GM12878 (cell line): ENCODE results near the gene PROB1. TPM values are rescaled to one million over a fixed set of nuclear protein-coding genes. Genes with fewer than 3 reads are reported as not detected.
A peak's percentile ranks its signal among the peaks of the same experiment; 100 is the strongest.

Source experiments
- CEBPB ChIP-seq, 2 experiments: fragments of 150-350 bp in 1 of 2; IDR thresholded peaks; 2 replicates each; pipeline ENCODE4 v1.6.1; 2012 to 2014; ENCODE audit warnings: low read depth in 2 of 2, low read length in 2 of 2, borderline replicate concordance in 1 of 2, inconsistent platforms in 1 of 2
- CHD1 ChIP-seq: IDR thresholded peaks from 2 replicates; pipeline ENCODE4 v1.6.1; 2012; ENCODE audit warnings: low read depth, low read length, improper control_type of control experiment
- CUX1 ChIP-seq: IDR thresholded peaks from 2 replicates; pipeline ENCODE4 v1.6.1; 2012; ENCODE audit warnings: improper control_type of control experiment, low read depth, low read length; ENCODE audit not compliant: insufficient replicate concordance
- IKZF2 ChIP-seq, 2 experiments: fragments of 450-650 bp; IDR thresholded peaks; 2 replicates each; pipeline ENCODE4 v1.6.1; 2017; ENCODE audit warnings: mild to moderate bottlenecking in 2 of 2, moderate library complexity in 2 of 2
- MXI1 ChIP-seq: fragments of 150-350 bp; IDR thresholded peaks from 2 replicates; pipeline ENCODE4 v1.6.1; 2011; ENCODE audit warnings: low read depth, mild to moderate bottlenecking, inconsistent platforms, low read length, improper control_type of control experiment
- NBN ChIP-seq: fragments of 450-650 bp; IDR thresholded peaks from 2 replicates; pipeline ENCODE4 v1.6.1; 2016
- SMARCA5 ChIP-seq: fragments of 450-650 bp; IDR thresholded peaks from 2 replicates; pipeline ENCODE4 v1.6.1; 2017; ENCODE audit warnings: mild to moderate bottlenecking
- SREBF2 ChIP-seq: IDR thresholded peaks from 2 replicates; pipeline ENCODE4 v1.6.1; 2012; ENCODE audit warnings: mild to moderate bottlenecking, low read length
- SUPT20H ChIP-seq: IDR thresholded peaks from 2 replicates; pipeline ENCODE4 v1.6.1; 2011; ENCODE audit warnings: low read depth, mild to moderate bottlenecking, low read length, moderate library complexity, borderline replicate concordance; ENCODE audit not compliant: control insufficient read depth
- SUZ12 ChIP-seq: fragments of 200-600 bp; sonication (generic); IDR thresholded peaks from one replicate; pipeline ENCODE4 v1.6.1; 2018; ENCODE audit warnings: antibody characterized with exemption, mild to moderate bottlenecking; ENCODE audit not compliant: unreplicated experiment
- TAF1 ChIP-seq: IDR thresholded peaks from 2 replicates; pipeline ENCODE4 v1.6.1; 2011; ENCODE audit warnings: mild to moderate bottlenecking, low read depth, low read length, borderline replicate concordance
- TCF12 ChIP-seq: IDR thresholded peaks from 2 replicates; pipeline ENCODE4 v1.6.1; 2011; ENCODE audit warnings: low read depth, mild to moderate bottlenecking, low read length
- USF1 ChIP-seq: IDR thresholded peaks from 2 replicates; pipeline ENCODE4 v1.6.1; 2011; ENCODE audit warnings: borderline replicate concordance, low read depth, mild to moderate bottlenecking, moderate library complexity, mixed read lengths, low read length; ENCODE audit not compliant: insufficient read depth; ENCODE audit errors: extremely low read length
- ZBTB33 ChIP-seq: fragments of 450-650 bp; IDR thresholded peaks from 2 replicates; pipeline ENCODE4 v1.6.1; 2017; ENCODE audit warnings: mild to moderate bottlenecking
- ZNF592 ChIP-seq: fragments of 450-650 bp; IDR thresholded peaks from 2 replicates; pipeline ENCODE4 v1.6.1; 2017; ENCODE audit warnings: mild to moderate bottlenecking, moderate library complexity
- ZZZ3 ChIP-seq: IDR thresholded peaks from 2 replicates; pipeline ENCODE4 v1.6.1; 2011; ENCODE audit warnings: low read depth; ENCODE audit not compliant: control insufficient read depth, insufficient read length
- polyA plus RNA-seq, 11 experiments: library from polyadenylated mRNA; depleted of rRNA in 4 of 11; unstranded in 6 of 11; stranded (reverse) in 5 of 11; fragments of >200 nt; fragmentation: Nextera tagmentation in 4 of 11; fragmentation: Illumina TruSeq in 1 of 11; extraction: Ambion mirVana in 4 of 11; extraction: Trizol in 1 of 11; gene quantifications; 1 replicate in 1 of 11; 2 replicates in 10 of 11; pipeline versions ENCODE4 v1.2.1 to v1.2.3, GENCODE V29; 2011 to 2016; ENCODE audit warnings: inconsistent platforms in 2 of 11, missing spikeins in 2 of 11, low read depth in 1 of 11
- total RNA-seq, 4 experiments: library from RNA; depleted of rRNA in 3 of 4; stranded (reverse); fragments of >200 nt in 3 of 4; fragmentation: Illumina TruSeq in 1 of 4; extraction: Trizol in 1 of 4; gene quantifications; 2 replicates each; pipeline versions ENCODE4 v1.2.1 to v1.2.3, GENCODE V29; 2013 to 2021

Gene PROB1
- total and polyA plus RNA-seq, 10 of the 15 experiments (the other 5 are each of a cell fraction or from before 2014, with no cell fraction given), result 0.14 to 8.1 (median 2.9) TPM

- TF ChIP-seq CUX1, result no peak
- no peak for TF ChIP-seq ZNF592
- peak; percentile 52; the same call in 1 of the 2 replicates for TF ChIP-seq TAF1
- no peak for TF ChIP-seq CEBPB (IDR thresholded peaks at IDR 0.05; ENCODE audit: borderline replicate concordance in 1 of 2, low read depth in 2 of 2, low read length in 2 of 2)
- TF ChIP-seq NBN, result peak; percentile 81
- TF ChIP-seq SMARCA5, result peak; percentile 97
- TF ChIP-seq TCF12, result 0 out of 2 replicates have a peak, but pooled peaks have one; percentile 39
- TF ChIP-seq USF1, result no peak
- peak in 1 of 2 experiments; percentile 68; a peak in 2 of 4 replicates for TF ChIP-seq IKZF2 (IDR thresholded peaks at IDR 0.05)
- 0 out of 2 replicates have a peak, but pooled peaks have one; percentile 68 for TF ChIP-seq CHD1
- no peak for TF ChIP-seq SUZ12
- no peak for TF ChIP-seq ZZZ3
- no peak for TF ChIP-seq SUPT20H
- TF ChIP-seq ZBTB33, result no peak; the same call in 1 of the 2 replicates
- TF ChIP-seq SREBF2, result no peak
- TF ChIP-seq MXI1, result no peak
Observed at GRCh38 chr5:139439013-139439903, 44.4 kb upstream of the PROB1 start, which contains the start of gene DNAJC18 (continued).
